ENCODE data around the gene MAPK9. TPM values are rescaled to one million over a fixed set of nuclear protein-coding genes. Genes with fewer than 3 reads are reported as not detected.
A peak's percentile ranks its signal among the peaks of the same experiment; 100 is the strongest.

Gene MAPK9
- total and polyA plus RNA-seq, 12 donors, result 13.9 to 47.4 (median 40.3) TPM

DNA sequence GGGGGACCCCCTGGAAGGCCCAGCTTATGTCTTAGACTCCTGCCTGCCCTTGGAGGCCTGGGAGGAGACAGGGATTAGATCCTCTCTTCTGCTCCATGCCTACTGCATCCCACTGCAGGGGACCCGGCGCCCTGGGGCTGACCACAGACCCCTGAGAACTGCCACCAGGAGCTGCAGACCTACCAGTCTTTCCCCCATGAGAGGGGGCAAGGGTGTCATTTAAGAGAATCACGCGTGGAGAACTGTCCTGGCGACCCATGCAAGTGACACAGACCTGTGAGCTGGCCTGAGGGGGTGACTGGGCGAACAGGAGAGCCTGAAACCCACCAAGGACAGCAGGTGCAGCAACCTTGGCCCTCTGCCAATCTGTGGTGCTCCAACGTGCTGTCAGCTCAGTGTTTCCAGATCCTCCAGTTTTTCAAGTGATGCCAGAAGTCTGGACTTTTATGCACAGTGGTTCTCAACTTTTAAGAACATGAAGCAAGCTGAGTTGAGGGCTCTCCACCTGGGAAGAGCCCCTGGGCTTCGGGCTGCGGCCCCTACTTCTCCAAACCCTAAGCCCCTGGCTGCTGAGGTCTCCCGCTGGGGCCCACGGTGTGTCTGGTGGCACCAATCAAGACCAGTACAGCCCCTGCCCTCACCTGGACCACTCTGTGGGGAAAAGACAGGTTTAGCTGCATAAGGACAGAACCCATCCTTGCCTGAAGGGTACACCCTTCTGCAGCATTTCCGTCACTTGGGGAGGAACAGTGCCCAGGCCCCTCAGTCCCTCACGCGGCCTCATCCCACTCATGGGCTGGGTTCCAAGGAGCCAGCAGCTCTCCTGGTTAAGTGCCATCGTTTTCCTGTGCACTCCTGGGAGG lies 43.1 kb upstream of the MAPK9 start:
- Histone ChIP-seq H3K4me1 (peaks cover 0 to 23% (median 0%) of the 10 kb centered on the region in 9 donors), H3K36me3 (peaks cover 0 to 31% (median 0%) of the 10 kb centered on the region in 9 donors), H3K27ac (peak overlapping the region in 2 of 10 donors; percentile 19 to 42), H3K4me3 (no peak overlapping the region), H3K27me3 (peaks cover 0 to 25% (median 15%) of the 10 kb centered on the region in 7 donors), H3K9me3 (no peaks in the 10 kb centered on the region)
- ATAC-seq (no peak), DNase-seq (no peak)
- WGBS, 2 donors, result 84 to 89% methylated on average over 15 of the region's 15 CpGs
- TF ChIP-seq, protein P1, sequence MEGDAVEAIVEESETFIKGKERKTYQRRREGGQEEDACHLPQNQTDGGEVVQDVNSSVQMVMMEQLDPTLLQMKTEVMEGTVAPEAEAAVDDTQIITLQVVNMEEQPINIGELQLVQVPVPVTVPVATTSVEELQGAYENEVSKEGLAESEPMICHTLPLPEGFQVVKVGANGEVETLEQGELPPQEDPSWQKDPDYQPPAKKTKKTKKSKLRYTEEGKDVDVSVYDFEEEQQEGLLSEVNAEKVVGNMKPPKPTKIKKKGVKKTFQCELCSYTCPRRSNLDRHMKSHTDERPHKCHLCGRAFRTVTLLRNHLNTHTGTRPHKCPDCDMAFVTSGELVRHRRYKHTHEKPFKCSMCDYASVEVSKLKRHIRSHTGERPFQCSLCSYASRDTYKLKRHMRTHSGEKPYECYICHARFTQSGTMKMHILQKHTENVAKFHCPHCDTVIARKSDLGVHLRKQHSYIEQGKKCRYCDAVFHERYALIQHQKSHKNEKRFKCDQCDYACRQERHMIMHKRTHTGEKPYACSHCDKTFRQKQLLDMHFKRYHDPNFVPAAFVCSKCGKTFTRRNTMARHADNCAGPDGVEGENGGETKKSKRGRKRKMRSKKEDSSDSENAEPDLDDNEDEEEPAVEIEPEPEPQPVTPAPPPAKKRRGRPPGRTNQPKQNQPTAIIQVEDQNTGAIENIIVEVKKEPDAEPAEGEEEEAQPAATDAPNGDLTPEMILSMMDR (IDR thresholded peaks at IDR 0.05), result no peak
- intact Hi-C loops (cut with DNase I), result no loop called here

DNA sequence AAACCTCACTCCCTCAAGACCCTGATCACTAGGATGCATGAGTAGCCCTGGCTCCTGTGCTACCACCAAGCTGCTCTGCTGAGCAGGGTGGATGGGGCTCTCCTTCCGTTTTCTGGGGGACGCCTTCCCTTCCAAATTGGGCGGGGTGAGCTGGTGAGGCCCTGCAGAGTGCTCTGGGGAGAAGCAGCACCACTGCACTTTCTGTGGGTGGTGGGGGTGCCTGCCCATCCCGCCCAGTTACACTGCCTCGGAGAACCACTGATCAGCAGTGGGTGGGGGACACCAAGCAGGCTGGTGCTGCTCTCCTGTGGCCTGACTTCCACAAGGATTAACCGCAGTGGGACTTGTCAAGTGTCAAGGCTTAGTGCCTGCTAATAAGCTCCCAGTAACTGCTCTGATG lies 42.3 kb upstream of the MAPK9 start:
- peaks cover 0 to 31% (median 0%) of the 10 kb centered on the region in 9 donors for H3K36me3 ChIP-seq
- intact Hi-C loops (cut with DNase I), result no loop called here
- H3K27me3 ChIP-seq, result peaks cover 0 to 25% (median 15%) of the 10 kb centered on the region in 7 donors
- 89 to 92% methylated on average over 6 of the region's 6 CpGs for WGBS, 2 donors
- H3K4me3 ChIP-seq, result no peak overlapping the region
- peak overlapping the region in 3 of 10 donors; percentile 19 to 42 (median 36) for H3K27ac ChIP-seq
- DNase-seq, result no peak
- ATAC-seq, result no peak
- TF ChIP-seq, protein P1 (IDR thresholded peaks at IDR 0.05), result no peak
- no peaks in the 10 kb centered on the region for H3K9me3 ChIP-seq
- peaks cover 0 to 26% (median 0%) of the 10 kb centered on the region in 9 donors for H3K4me1 ChIP-seq

DNA sequence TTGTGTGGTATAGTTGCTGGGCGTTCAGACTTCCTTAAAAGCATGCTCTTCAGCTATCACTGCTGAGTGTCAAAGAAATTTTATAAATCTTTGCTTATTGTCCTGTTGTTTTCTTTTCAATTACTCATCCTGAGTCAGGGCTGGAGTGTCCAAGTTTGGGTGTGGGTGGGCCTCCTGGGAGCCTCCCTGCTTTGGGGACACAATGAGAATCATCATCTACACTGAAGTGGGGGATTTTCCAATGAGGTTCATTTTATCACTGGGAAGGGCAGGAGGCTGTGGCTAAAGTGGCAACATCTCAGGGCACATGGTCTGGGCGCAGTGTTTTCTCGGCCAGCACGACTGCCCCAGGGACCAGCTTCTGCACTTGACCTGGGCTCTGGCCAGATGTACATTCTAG lies 41.8 kb upstream of the MAPK9 start:
- DNase-seq (no peak), ATAC-seq (peak in 1 of 8 donors; percentile 27)
- no peaks in the 10 kb centered on the region for H3K9me3 ChIP-seq
- peaks cover 0 to 36% (median 0%) of the 10 kb centered on the region in 9 donors for H3K36me3 ChIP-seq
- H3K27ac ChIP-seq, result peak overlapping the region in 2 of 10 donors; percentile 42 to 77
- H3K4me3 ChIP-seq, result no peak overlapping the region
- peaks cover 0 to 25% (median 15%) of the 10 kb centered on the region in 7 donors for H3K27me3 ChIP-seq
- intact Hi-C loops (cut with DNase I), result no loop called here
- peaks cover 0 to 26% (median 0%) of the 10 kb centered on the region in 9 donors for H3K4me1 ChIP-seq
- TF ChIP-seq, protein P1 (IDR thresholded peaks at IDR 0.05), result no peak
- 78 to 84% methylated on average over 4 of the region's 4 CpGs for WGBS, 2 donors

DNA sequence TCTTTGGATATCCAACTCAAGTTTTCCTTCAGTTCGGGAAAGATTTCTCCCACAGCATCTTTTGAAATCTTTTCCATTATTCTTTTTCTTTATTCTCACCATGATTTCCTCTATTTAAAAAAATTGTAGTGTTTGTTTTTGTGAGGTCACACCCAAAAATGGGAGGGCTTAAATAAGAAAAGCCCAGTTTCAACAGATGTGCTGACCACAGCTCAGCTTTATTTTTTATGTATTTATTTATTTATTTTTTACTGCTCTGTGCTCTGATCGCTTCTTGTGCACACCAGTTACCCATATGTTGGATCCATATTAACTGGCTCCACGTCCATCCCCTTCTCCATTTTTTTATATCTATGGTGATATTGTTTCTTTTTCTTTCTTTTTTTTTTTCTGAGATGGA lies 41.0 kb upstream of the MAPK9 start:
- peaks cover 0 to 25% (median 15%) of the 10 kb centered on the region in 7 donors for H3K27me3 ChIP-seq
- 92% methylated on average over 3 of the region's 3 CpGs for WGBS, 2 donors
- intact Hi-C loops (cut with DNase I), result no loop called here
- DNase-seq, result no peak
- peak overlapping the region in 2 of 10 donors; percentile 77 to 85 for H3K27ac ChIP-seq
- H3K4me1 ChIP-seq, result peaks cover 0 to 26% (median 0%) of the 10 kb centered on the region in 9 donors
- no peak overlapping the region for H3K4me3 ChIP-seq
- TF ChIP-seq, protein P1 (IDR thresholded peaks at IDR 0.05), result no peak
- no peak for ATAC-seq
- H3K36me3 ChIP-seq, result peaks cover 0 to 44% (median 0%) of the 10 kb centered on the region in 9 donors
- no peaks in the 10 kb centered on the region for H3K9me3 ChIP-seq

All from heart right ventricle (tissue), 16 donors.